GM23248 (cell line): Measurements from ENCODE around the gene TTC24. TPM values are rescaled to one million over a fixed set of nuclear protein-coding genes. Genes with fewer than 3 reads are reported as not detected.

Source experiments
- DNase-seq: peaks from one replicate; pipeline ENCODE4 v3.0.0-alpha.2; 2015
- H2AFZ ChIP-seq: fragments of 200-600 bp; sonication (generic); 2 replicates; pipeline ENCODE4 v1.6.1; 2016; ENCODE audit warnings: antibody characterized with exemption
- H3F3A ChIP-seq: fragments of 200-600 bp; sonication (generic); 2 replicates; pipeline ENCODE4 v1.6.1; 2016; ENCODE audit warnings: mild to moderate bottlenecking, antibody characterized with exemption, mixed run types; ENCODE audit not compliant: insufficient read depth
- H3K27ac ChIP-seq: fragments of 200-600 bp; sonication (generic); 2 replicates; pipeline ENCODE4 v1.5.1; 2016; ENCODE audit warnings: mild to moderate bottlenecking
- H3K27me3 ChIP-seq: fragments of 200-600 bp; sonication (generic); replicated peaks from 2 replicates; pipeline ENCODE4 v1.6.1; 2016; ENCODE audit warnings: mild to moderate bottlenecking; ENCODE audit not compliant: insufficient read depth
- H3K36me3 ChIP-seq: fragments of 200-600 bp; sonication (generic); 2 replicates; pipeline ENCODE4 v1.6.1; 2016; ENCODE audit warnings: low read depth, mild to moderate bottlenecking
- H3K4me1 ChIP-seq: fragments of 200-600 bp; sonication (generic); 2 replicates; pipeline ENCODE4 v1.6.1; 2016; ENCODE audit warnings: mild to moderate bottlenecking; ENCODE audit not compliant: insufficient read depth
- H3K4me2 ChIP-seq: fragments of 200-600 bp; sonication (generic); one replicate; pipeline ENCODE4 v1.6.1; 2016; ENCODE audit warnings: mild to moderate bottlenecking; ENCODE audit not compliant: unreplicated experiment
- H3K4me3 ChIP-seq: fragments of 200-600 bp; sonication (generic); 2 replicates; pipeline ENCODE4 v1.5.1; 2016; ENCODE audit warnings: mild to moderate bottlenecking
- H3K79me2 ChIP-seq: fragments of 200-600 bp; sonication (generic); 2 replicates; pipeline ENCODE4 v1.6.1; 2016; ENCODE audit warnings: mild to moderate bottlenecking; ENCODE audit not compliant: insufficient read depth
- H3K9ac ChIP-seq: fragments of 200-600 bp; sonication (generic); 2 replicates; pipeline ENCODE4 v1.6.1; 2016; ENCODE audit warnings: mild to moderate bottlenecking
- H3K9me2 ChIP-seq: fragments of 200-600 bp; sonication (generic); 2 replicates; pipeline ENCODE4 v1.6.1; 2016; ENCODE audit warnings: mixed run types, mild to moderate bottlenecking, moderate library complexity; ENCODE audit not compliant: insufficient read depth
- H3K9me3 ChIP-seq: fragments of 200-600 bp; sonication (generic); one replicate; pipeline ENCODE4 v1.6.1; 2017; ENCODE audit warnings: low read depth
- H4K20me1 ChIP-seq: fragments of 200-600 bp; sonication (generic); 2 replicates; pipeline ENCODE4 v1.6.0; 2016; ENCODE audit not compliant: insufficient read depth
- EZH2 ChIP-seq: fragments of 200-600 bp; sonication (generic); IDR thresholded peaks from 2 replicates; pipeline ENCODE4 v1.6.1; 2018; ENCODE audit warnings: antibody characterized with exemption, mild to moderate bottlenecking; ENCODE audit not compliant: insufficient read depth, poor library complexity, severe bottlenecking
- EZH2phosphoT487 ChIP-seq: fragments of 200-600 bp; sonication (generic); IDR thresholded peaks from 2 replicates; pipeline ENCODE4 v1.6.1; 2018; ENCODE audit warnings: antibody characterized with exemption, moderate library complexity, mild to moderate bottlenecking, low read depth; ENCODE audit not compliant: insufficient read depth
- WGBS, 2 experiments: methylation state at CpG; one replicate each; pipeline ENCODE4 v1.1.6; 2015 to 2017; ENCODE audit warnings: low lambda C conversion rate in 2 of 2, low coverage in 1 of 2; ENCODE audit errors: missing lambda C conversion rate in 2 of 2; 5-methylcytosine and 5-hydroxymethylcytosine counted together
- in situ Hi-C: fragments of 300-500 bp; cut with MboI; formaldehyde crosslinking; loops from 2 replicates; pipeline ENCODE4 v1.15.0; 2020
- polyA plus RNA-seq: library from polyadenylated mRNA; unstranded; fragments of >200 nt; fragmentation: Nextera tagmentation; extraction: Ambion mirVana; gene quantifications from 2 replicates; pipeline ENCODE4 v1.2.1, GENCODE V29; 2016
- total RNA-seq: library from RNA; depleted of rRNA; stranded (reverse); fragments of >200 nt; shearing (Covaris generic); gene quantifications from 2 replicates; pipeline ENCODE4 v1.2.3, GENCODE V29; 2014

TTC24 gene
- total and polyA plus RNA-seq, 2 experiments from 2014 or later = not detected

GRCh38 chr1:156534424-156535060, 45.0 kb upstream of the TTC24 start:
- H2AFZ ChIP-seq = no peak overlapping the region
- no peak overlapping the region for H3K27ac ChIP-seq
- H3K4me2 ChIP-seq = no peak overlapping the region
- no peak overlapping the region for H3K4me3 ChIP-seq
- H3K9me3 ChIP-seq = no peaks in the 10 kb centered on the region
- no peaks in the 10 kb centered on the region for H3K4me1 ChIP-seq
- DNase-seq = no peak
- H3K9ac ChIP-seq = no peak overlapping the region
- in situ Hi-C loops = no loop called here
- no peaks in the 10 kb centered on the region for H3K79me2 ChIP-seq
- no peaks in the 10 kb centered on the region for H4K20me1 ChIP-seq
- H3K36me3 ChIP-seq = no peaks in the 10 kb centered on the region
- 95 to 100% methylated on average over 12 of the region's 12 CpGs for WGBS, 2 experiments
- H3K9me2 ChIP-seq = no peaks in the 10 kb centered on the region
- TF ChIP-seq EZH2 (no peak), EZH2phosphoT487 (no peak)
- no peaks in the 10 kb centered on the region for H3K27me3 ChIP-seq
- H3F3A ChIP-seq = no peaks in the 10 kb centered on the region

GRCh38 chr1:156537027-156537426, 42.5 kb upstream of the TTC24 start:
- WGBS, 2 experiments = 86 to 87% methylated on average over 9 of the region's 9 CpGs
- Histone ChIP-seq H3F3A (no peaks in the 10 kb centered on the region), H3K4me2 (no peak overlapping the region), H3K27ac (no peak overlapping the region), H3K9me3 (no peaks in the 10 kb centered on the region), H4K20me1 (no peaks in the 10 kb centered on the region), H2AFZ (no peak overlapping the region), H3K79me2 (no peaks in the 10 kb centered on the region), H3K27me3 (no peaks in the 10 kb centered on the region), H3K9ac (no peak overlapping the region), H3K9me2 (no peaks in the 10 kb centered on the region), H3K4me1 (no peaks in the 10 kb centered on the region), H3K4me3 (no peak overlapping the region), H3K36me3 (no peaks in the 10 kb centered on the region)
- DNase-seq = no peak
- in situ Hi-C loops = no loop called here
- TF ChIP-seq EZH2 (no peak), EZH2phosphoT487 (no peak)

GRCh38 chr1:156538711-156539440, 40.6 kb upstream of the TTC24 start:
- TF ChIP-seq EZH2 = no peak
- TF ChIP-seq EZH2phosphoT487 = no peak
- Histone ChIP-seq H2AFZ (no peak overlapping the region), H3K27ac (no peak overlapping the region), H3K27me3 (no peaks in the 10 kb centered on the region), H3F3A (no peaks in the 10 kb centered on the region), H3K9me3 (no peaks in the 10 kb centered on the region), H3K9ac (no peak overlapping the region), H3K79me2 (no peaks in the 10 kb centered on the region), H3K36me3 (no peaks in the 10 kb centered on the region), H4K20me1 (no peaks in the 10 kb centered on the region), H3K4me1 (no peaks in the 10 kb centered on the region), H3K4me3 (no peak overlapping the region), H3K9me2 (no peaks in the 10 kb centered on the region), H3K4me2 (no peak overlapping the region)
- 94 to 96% methylated on average over 10 of the region's 10 CpGs for WGBS, 2 experiments
- DNase-seq = no peak
- in situ Hi-C loops = no loop called here

DNA sequence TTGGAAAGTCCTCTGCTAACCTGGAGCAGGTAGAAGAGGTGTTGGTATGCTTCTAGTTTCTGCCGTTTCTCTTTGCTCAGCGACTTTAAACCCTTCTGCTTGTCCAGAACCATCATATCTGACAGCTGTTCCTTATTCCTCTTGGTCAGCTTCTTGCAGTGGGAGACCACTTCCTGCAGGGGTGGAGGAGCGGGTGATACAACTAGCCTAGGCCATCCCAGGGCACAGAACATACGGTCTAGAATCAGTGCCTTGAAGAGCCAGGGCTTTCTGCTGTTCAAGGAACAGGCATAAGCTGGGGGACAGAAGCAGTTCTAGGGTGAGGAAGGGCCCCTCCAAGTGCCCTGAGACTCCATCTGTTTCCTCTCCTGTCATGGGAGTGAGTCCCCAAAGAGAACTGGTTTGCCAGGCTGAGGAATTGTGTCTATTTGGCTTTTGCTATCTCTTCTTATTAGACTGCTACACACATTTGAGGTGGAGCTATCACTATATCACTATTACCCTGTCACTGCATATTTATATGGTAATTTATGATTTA, 39.6 kb upstream of the TTC24 start:
- Histone ChIP-seq H2AFZ (no peak overlapping the region), H3K4me2 (no peak overlapping the region), H3K9me2 (no peaks in the 10 kb centered on the region), H3K27me3 (no peaks in the 10 kb centered on the region), H3K9ac (no peak overlapping the region), H3K27ac (no peak overlapping the region), H3F3A (no peaks in the 10 kb centered on the region), H3K36me3 (no peaks in the 10 kb centered on the region), H3K9me3 (no peaks in the 10 kb centered on the region), H3K4me1 (no peaks in the 10 kb centered on the region), H3K79me2 (no peaks in the 10 kb centered on the region), H4K20me1 (no peaks in the 10 kb centered on the region), H3K4me3 (no peak overlapping the region)
- no peak for TF ChIP-seq EZH2
- no peak for TF ChIP-seq EZH2phosphoT487
- in situ Hi-C loops = no loop called here
- no peak for DNase-seq
- 98% methylated on average over 4 of the region's 4 CpGs for WGBS, 2 experiments
